ENCODE measurements around the gene PTPRN2.

Gene PTPRN2

GRCh38 chr7:157793973-157794745 is 793.5 kb downstream of the PTPRN2 start:
- no peak for DNase-seq (ENCODE audit: low read depth)
- H3K4me3 ChIP-seq (ENCODE audit: low read depth, low read length), result no peak overlapping the region
- TF ChIP-seq, protein P1, sequence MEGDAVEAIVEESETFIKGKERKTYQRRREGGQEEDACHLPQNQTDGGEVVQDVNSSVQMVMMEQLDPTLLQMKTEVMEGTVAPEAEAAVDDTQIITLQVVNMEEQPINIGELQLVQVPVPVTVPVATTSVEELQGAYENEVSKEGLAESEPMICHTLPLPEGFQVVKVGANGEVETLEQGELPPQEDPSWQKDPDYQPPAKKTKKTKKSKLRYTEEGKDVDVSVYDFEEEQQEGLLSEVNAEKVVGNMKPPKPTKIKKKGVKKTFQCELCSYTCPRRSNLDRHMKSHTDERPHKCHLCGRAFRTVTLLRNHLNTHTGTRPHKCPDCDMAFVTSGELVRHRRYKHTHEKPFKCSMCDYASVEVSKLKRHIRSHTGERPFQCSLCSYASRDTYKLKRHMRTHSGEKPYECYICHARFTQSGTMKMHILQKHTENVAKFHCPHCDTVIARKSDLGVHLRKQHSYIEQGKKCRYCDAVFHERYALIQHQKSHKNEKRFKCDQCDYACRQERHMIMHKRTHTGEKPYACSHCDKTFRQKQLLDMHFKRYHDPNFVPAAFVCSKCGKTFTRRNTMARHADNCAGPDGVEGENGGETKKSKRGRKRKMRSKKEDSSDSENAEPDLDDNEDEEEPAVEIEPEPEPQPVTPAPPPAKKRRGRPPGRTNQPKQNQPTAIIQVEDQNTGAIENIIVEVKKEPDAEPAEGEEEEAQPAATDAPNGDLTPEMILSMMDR (IDR thresholded peaks at IDR 0.05; ENCODE audit: control insufficient read depth, extremely low read depth, insufficient read depth), result no peak

GRCh38 chr7:157793087-157793353 is 794.6 kb downstream of the PTPRN2 start:
- no peak for DNase-seq (ENCODE audit: low read depth)
- H3K4me3 ChIP-seq (ENCODE audit: low read depth, low read length), result no peak overlapping the region
- TF ChIP-seq, protein P1 (IDR thresholded peaks at IDR 0.05; ENCODE audit: control insufficient read depth, extremely low read depth, insufficient read depth), result no peak

DNA sequence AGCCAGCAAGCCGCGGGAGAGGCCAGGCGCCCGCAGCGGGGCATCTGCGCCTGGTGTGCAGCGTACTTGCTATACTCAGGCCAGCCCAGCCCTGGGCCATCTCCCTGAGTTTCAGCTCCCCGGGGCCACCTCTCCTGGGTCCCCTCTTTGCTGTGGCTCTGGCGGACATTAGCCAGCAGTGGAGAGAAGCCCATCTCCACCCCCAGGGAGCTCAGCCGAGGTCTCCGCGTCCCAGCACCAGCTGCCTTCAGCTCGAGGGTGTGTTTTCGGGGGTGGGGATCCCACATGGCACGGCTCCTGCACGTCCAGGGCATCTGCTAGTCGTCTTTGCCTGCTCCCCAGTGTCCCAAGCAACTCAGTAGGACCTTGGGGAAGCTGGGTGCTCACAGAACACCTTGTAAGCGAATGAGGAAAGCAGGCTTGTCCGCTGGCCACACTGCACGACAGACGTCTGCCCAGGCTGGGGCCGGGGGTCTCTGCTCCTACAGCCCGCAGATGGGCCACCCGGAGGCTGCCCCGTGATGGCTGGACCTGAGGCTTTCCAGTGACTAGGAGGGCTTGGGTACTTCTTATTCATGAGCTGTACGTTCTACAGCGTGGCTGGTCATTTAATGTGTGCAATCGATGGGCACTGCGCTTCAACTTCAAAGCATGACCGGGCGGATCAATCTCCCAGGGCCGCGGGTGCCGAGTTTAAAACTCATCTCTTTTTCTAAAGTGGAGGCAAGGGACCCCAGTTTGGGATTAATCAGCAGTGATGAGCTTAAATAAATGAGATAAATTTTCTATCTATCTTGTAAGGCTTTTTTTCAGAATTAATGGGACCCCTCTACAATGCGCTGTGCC is 795.2 kb downstream of the PTPRN2 start:
- DNase-seq (ENCODE audit: low read depth), result no peak
- TF ChIP-seq, protein P1 (IDR thresholded peaks at IDR 0.05; ENCODE audit: control insufficient read depth, extremely low read depth, insufficient read depth), result no peak
- H3K4me3 ChIP-seq (ENCODE audit: low read depth, low read length), result no peak overlapping the region

DNA sequence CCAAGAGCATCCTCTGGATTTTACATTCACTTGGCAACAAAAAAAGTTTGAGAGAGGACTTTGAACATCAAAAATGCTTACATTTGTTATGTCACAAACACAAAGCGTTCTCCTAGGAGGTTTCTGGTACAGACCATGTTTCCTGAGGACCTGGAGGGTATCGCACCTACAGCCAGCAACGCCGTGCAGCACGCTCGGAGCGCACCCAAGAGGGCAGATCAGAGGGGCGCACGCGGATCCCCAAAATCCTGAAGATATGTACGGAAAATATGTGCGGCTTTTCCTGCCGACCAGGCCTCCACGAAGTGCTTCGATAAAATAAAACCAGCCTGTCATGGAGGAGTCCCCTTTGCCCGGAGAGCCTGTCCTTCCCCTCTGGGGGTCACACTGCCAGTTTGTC is 796.0 kb downstream of the PTPRN2 start:
- TF ChIP-seq, protein P1 (IDR thresholded peaks at IDR 0.05; ENCODE audit: control insufficient read depth, extremely low read depth, insufficient read depth), result no peak
- no peak for DNase-seq (ENCODE audit: low read depth)
- no peak overlapping the region for H3K4me3 ChIP-seq (ENCODE audit: low read depth, low read length)

- TF ChIP-seq, protein P1 (IDR thresholded peaks at IDR 0.05; ENCODE audit: control insufficient read depth, extremely low read depth, insufficient read depth), result no peak
- no peak for DNase-seq (ENCODE audit: low read depth)
- 0 out of 2 replicates have a peak overlapping the region, but pooled peaks have one; percentile 13 for H3K4me3 ChIP-seq (ENCODE audit: low read depth, low read length)
Measured at GRCh38 chr7:157791261-157791660, 796.4 kb downstream of the PTPRN2 start.

DNA sequence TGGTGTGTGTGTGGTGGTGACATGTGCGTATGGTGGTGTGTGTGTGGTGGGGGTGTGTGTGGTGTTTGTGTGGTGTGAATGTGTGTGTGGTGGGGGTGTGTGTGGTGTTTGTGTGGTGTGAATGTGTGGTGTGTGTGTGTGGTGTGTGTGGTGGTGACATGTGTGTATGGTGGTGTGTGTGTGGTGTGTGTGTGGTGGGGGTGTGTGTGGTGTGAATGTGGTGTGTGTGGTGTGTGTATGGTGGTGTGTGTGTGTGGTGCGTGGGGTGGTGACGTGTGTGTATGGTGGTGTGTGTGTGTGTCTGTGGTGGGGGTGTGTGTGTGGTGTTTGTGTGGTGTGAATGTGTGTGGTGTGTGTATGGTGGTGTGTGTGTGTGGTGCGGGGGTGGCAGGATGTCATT is 797.7 kb downstream of the PTPRN2 start:
- no peak overlapping the region for H3K4me3 ChIP-seq (ENCODE audit: low read depth, low read length)
- TF ChIP-seq, protein P1 (IDR thresholded peaks at IDR 0.05; ENCODE audit: control insufficient read depth, extremely low read depth, insufficient read depth), result no peak
- DNase-seq (ENCODE audit: low read depth), result no peak

Measured in LNCaP clone FGC (cell line).